Fibroblast of skin of scalp (primary cell): Measurements from ENCODE around the gene ANAPC1.
"Not testable (repeated sequence)": the region's sequence is repeated elsewhere in the genome, so short reads cannot be mapped to it uniquely, and the experiment has no call there.

ENCODE experiments used
- DNase-seq: peaks from one replicate; pipeline ENCODE4 v3.0.0-alpha.2; 2013

The ANAPC1 gene

GRCh38 chr2:111729812-111730458 lies 154.1 kb downstream of the ANAPC1 start:
- DNase-seq, result not testable (repeated sequence)

- DNase-seq, result not testable (repeated sequence)
Measured at GRCh38 chr2:111727611-111728110, 156.3 kb downstream of the ANAPC1 start.

GRCh38 chr2:111725742-111726141 lies 158.3 kb downstream of the ANAPC1 start:
- DNase-seq, result peak; percentile 54

- not testable (repeated sequence) for DNase-seq
Measured at GRCh38 chr2:111719610-111720009, 164.4 kb downstream of the ANAPC1 start.
